BLaER1 treated with 17β-estradiol and CSF1 and Interleukin-3, amounts not matched to agents 10 nM and 100 nM (cell line): Measurements from ENCODE around the gene FGF7.

Experiments
- H3K27ac ChIP-seq, 11 experiments: shearing (Covaris generic); formaldehyde crosslinking; 2 replicates each; pipeline ENCODE4 v1.8.1; 2022
- H3K27me3 ChIP-seq, 11 experiments: shearing (Covaris generic); formaldehyde crosslinking; 2 replicates each; pipeline ENCODE4 v1.8.1; 2022
- H3K36me3 ChIP-seq, 11 experiments: shearing (Covaris generic); formaldehyde crosslinking; 2 replicates each; pipeline ENCODE4 v1.8.1; 2022
- H3K4me1 ChIP-seq, 10 experiments: shearing (Covaris generic); formaldehyde crosslinking; 2 replicates each; pipeline ENCODE4 v1.8.1; 2022
- H3K4me2 ChIP-seq, 11 experiments: shearing (Covaris generic); formaldehyde crosslinking; 2 replicates each; pipeline ENCODE4 v1.8.1; 2022
- H3K4me3 ChIP-seq, 10 experiments: shearing (Covaris generic); formaldehyde crosslinking; 2 replicates each; pipeline ENCODE4 v1.8.1; 2022
- H3K9ac ChIP-seq, 11 experiments: shearing (Covaris generic); formaldehyde crosslinking; 2 replicates each; pipeline ENCODE4 v1.8.1; 2022
- H3K9me3 ChIP-seq, 11 experiments: shearing (Covaris generic); formaldehyde crosslinking; replicated peaks in 1 of 11; 2 replicates each; pipeline ENCODE4 v1.8.1; 2022
- H4K20me1 ChIP-seq, 11 experiments: shearing (Covaris generic); formaldehyde crosslinking; 2 replicates each; pipeline ENCODE4 v1.8.1; 2022
- Cebpa-rat ChIP-seq, 11 experiments: shearing (Covaris generic); IDR thresholded peaks; 2 replicates each; pipeline ENCODE4 v1.8.1; 2022

Gene FGF7

GRCh38 chr15:49528289-49528688, 105.2 kb downstream of the FGF7 start:
- peaks cover 12 to 26% (median 19%) of the 10 kb centered on the region in 11 experiments; a peak in 18 of 22 replicates for H3K9me3 ChIP-seq

GRCh38 chr15:49530092-49530491, 107.0 kb downstream of the FGF7 start:
- no peak for TF ChIP-seq Cebpa-rat (IDR thresholded peaks at IDR 0.05)
- no peak overlapping the region for H3K27ac ChIP-seq

More at GRCh38 chr15:49528289-49528688, 105.2 kb downstream of the FGF7 start:
- Histone ChIP-seq H3K4me2 (no peak overlapping the region), H3K9ac (no peak overlapping the region), H3K27ac (no peak overlapping the region), H3K36me3 (no peaks in the 10 kb centered on the region), H3K27me3 (no peaks in the 10 kb centered on the region), H4K20me1 (no peaks in the 10 kb centered on the region), H3K4me1 (no peaks in the 10 kb centered on the region), H3K4me3 (no peak overlapping the region)
- TF ChIP-seq Cebpa-rat (IDR thresholded peaks at IDR 0.05), result no peak

More at GRCh38 chr15:49530092-49530491, 107.0 kb downstream of the FGF7 start:
- H3K27me3 ChIP-seq, result no peaks in the 10 kb centered on the region
- H4K20me1 ChIP-seq, result no peaks in the 10 kb centered on the region
- H3K9ac ChIP-seq, result no peak overlapping the region
- H3K36me3 ChIP-seq, result no peaks in the 10 kb centered on the region
- no peak overlapping the region for H3K4me2 ChIP-seq
- H3K4me1 ChIP-seq, result no peaks in the 10 kb centered on the region
- peaks cover 9 to 21% (median 14%) of the 10 kb centered on the region in 11 experiments; a peak in 18 of 22 replicates for H3K9me3 ChIP-seq
- no peak overlapping the region for H3K4me3 ChIP-seq
